NT2/D1 (cell line): Measurements from ENCODE around the gene SSH2.

Source experiments
- DNase-seq: peaks from one replicate; pipeline ENCODE4 v3.0.0-alpha.2; 2011; ENCODE audit warnings: low read depth, low spot score
- H3K27me3 ChIP-seq: 2 replicates; pipeline ENCODE4 v1.6.0; 2011; ENCODE audit warnings: mild to moderate bottlenecking; ENCODE audit not compliant: insufficient read length, insufficient read depth
- H3K36me3 ChIP-seq: 2 replicates; pipeline ENCODE4 v1.6.1; 2011; ENCODE audit warnings: mild to moderate bottlenecking, low read length, mixed read lengths; ENCODE audit not compliant: insufficient read depth, insufficient read length
- H3K4me1 ChIP-seq: 2 replicates; pipeline ENCODE4 v1.5.1; 2011; ENCODE audit not compliant: insufficient read depth, insufficient read length
- H3K4me3 ChIP-seq: 2 replicates; pipeline ENCODE4 v1.5.1; 2011; ENCODE audit warnings: low read depth; ENCODE audit not compliant: insufficient read length
- H3K9ac ChIP-seq: 2 replicates; pipeline ENCODE4 v1.6.0; 2011; ENCODE audit warnings: low read depth; ENCODE audit not compliant: insufficient read length
- H3K9me3 ChIP-seq: 2 replicates; pipeline ENCODE4 v1.5.1; 2011; ENCODE audit warnings: mild to moderate bottlenecking, low read length; ENCODE audit not compliant: insufficient read depth
- SUZ12 ChIP-seq: IDR thresholded peaks from 2 replicates; pipeline ENCODE4 v1.6.1; 2011; ENCODE audit not compliant: insufficient read length, insufficient read depth; ENCODE audit errors: extremely low read depth
- YY1 ChIP-seq: IDR thresholded peaks from 2 replicates; pipeline ENCODE4 v1.6.1; 2011; ENCODE audit not compliant: insufficient read length, insufficient read depth
- ZNF274 ChIP-seq: IDR thresholded peaks from 2 replicates; pipeline ENCODE4 v1.6.1; 2011; ENCODE audit warnings: mild to moderate bottlenecking, low read depth, low read length

SSH2 gene

GRCh38 chr17:29723278-29724047, 206.6 kb downstream of the SSH2 start:
- Histone ChIP-seq H3K4me1 (no peaks in the 10 kb centered on the region), H3K4me3 (no peak overlapping the region), H3K9ac (no peak overlapping the region), H3K27me3 (no peaks in the 10 kb centered on the region), H3K9me3 (no peaks in the 10 kb centered on the region), H3K36me3 (no peaks in the 10 kb centered on the region)
- no peak for TF ChIP-seq ZNF274
- TF ChIP-seq SUZ12 = no peak
- TF ChIP-seq YY1 = no peak
- DNase-seq = no peak

GRCh38 chr17:29722411-29723198, 207.4 kb downstream of the SSH2 start:
- Histone ChIP-seq H3K4me1 (no peaks in the 10 kb centered on the region), H3K36me3 (no peaks in the 10 kb centered on the region), H3K4me3 (no peak overlapping the region), H3K9me3 (no peaks in the 10 kb centered on the region), H3K27me3 (no peaks in the 10 kb centered on the region), H3K9ac (no peak overlapping the region)
- DNase-seq = no peak
- TF ChIP-seq ZNF274 (no peak), SUZ12 (no peak)

GRCh38 chr17:29720551-29720950, 209.5 kb downstream of the SSH2 start:
- TF ChIP-seq ZNF274 (no peak), SUZ12 (no peak), YY1 (no peak)
- Histone ChIP-seq H3K36me3 (no peaks in the 10 kb centered on the region), H3K4me3 (no peak overlapping the region), H3K27me3 (no peaks in the 10 kb centered on the region), H3K9ac (no peak overlapping the region), H3K9me3 (no peaks in the 10 kb centered on the region), H3K4me1 (no peaks in the 10 kb centered on the region)
- DNase-seq = no peak

- no peak overlapping the region for H3K4me3 ChIP-seq
- no peaks in the 10 kb centered on the region for H3K36me3 ChIP-seq
- H3K9me3 ChIP-seq = no peaks in the 10 kb centered on the region
- TF ChIP-seq ZNF274 (no peak), YY1 (no peak), SUZ12 (no peak)
- H3K4me1 ChIP-seq = no peaks in the 10 kb centered on the region
- H3K27me3 ChIP-seq = no peaks in the 10 kb centered on the region
- H3K9ac ChIP-seq = no peak overlapping the region
- no peak for DNase-seq
Measured at GRCh38 chr17:29719469-29719868, 210.6 kb downstream of the SSH2 start.

GRCh38 chr17:29718446-29719039, 211.5 kb downstream of the SSH2 start:
- Histone ChIP-seq H3K27me3 (no peaks in the 10 kb centered on the region), H3K4me1 (no peaks in the 10 kb centered on the region), H3K36me3 (no peaks in the 10 kb centered on the region), H3K4me3 (no peak overlapping the region), H3K9ac (no peak overlapping the region), H3K9me3 (no peaks in the 10 kb centered on the region)
- peak; percentile 48 for DNase-seq
- TF ChIP-seq SUZ12 (no peak), ZNF274 (no peak), YY1 (no peak)

GRCh38 chr17:29717817-29718216, 212.2 kb downstream of the SSH2 start:
- H3K36me3 ChIP-seq = no peaks in the 10 kb centered on the region
- H3K9me3 ChIP-seq = no peaks in the 10 kb centered on the region
- TF ChIP-seq ZNF274 (no peak), SUZ12 (no peak), YY1 (no peak)
- H3K4me1 ChIP-seq = no peaks in the 10 kb centered on the region
- H3K4me3 ChIP-seq = no peak overlapping the region
- no peaks in the 10 kb centered on the region for H3K27me3 ChIP-seq
- H3K9ac ChIP-seq = no peak overlapping the region
- DNase-seq = no peak

- Histone ChIP-seq H3K4me1 (no peaks in the 10 kb centered on the region), H3K9ac (no peak overlapping the region), H3K9me3 (no peaks in the 10 kb centered on the region), H3K36me3 (no peaks in the 10 kb centered on the region), H3K27me3 (no peaks in the 10 kb centered on the region), H3K4me3 (no peak overlapping the region)
- no peak for DNase-seq
- TF ChIP-seq SUZ12 = no peak
- TF ChIP-seq ZNF274 = no peak
- TF ChIP-seq YY1 = no peak
Measured at GRCh38 chr17:29716566-29716965, 213.5 kb downstream of the SSH2 start.
